Mesendoderm (in vitro differentiated cells): ENCODE results near the gene GALNT16.
"Not testable (repeated sequence)": the region's sequence is repeated elsewhere in the genome, so short reads cannot be mapped to it uniquely, and the experiment has no call there.

Source experiments
- DNase-seq: peaks from one replicate; pipeline ENCODE4 v3.0.0; 2013
- H2AK5ac ChIP-seq: 2 replicates; pipeline ENCODE4 v1.6.1; 2013; ENCODE audit warnings: low read length, inconsistent platforms
- H2BK120ac ChIP-seq: 2 replicates; pipeline ENCODE4 v1.6.1; 2013; ENCODE audit warnings: low read depth, mild to moderate bottlenecking, low read length, moderate library complexity, mixed read lengths
- H2BK15ac ChIP-seq: replicated peaks from 2 replicates; pipeline ENCODE4 v1.6.1; 2013; ENCODE audit warnings: low read depth, mild to moderate bottlenecking, moderate library complexity
- H2BK5ac ChIP-seq: 2 replicates; pipeline ENCODE4 v1.6.1; 2013; ENCODE audit warnings: low read length, inconsistent platforms
- H3K18ac ChIP-seq: 2 replicates; pipeline ENCODE4 v1.6.1; 2013; ENCODE audit warnings: mild to moderate bottlenecking, low read length, mixed read lengths
- H3K23ac ChIP-seq: one replicate; pipeline ENCODE4 v1.6.1; 2013; ENCODE audit warnings: low read length
- H3K27ac ChIP-seq: 2 replicates; pipeline ENCODE4 v1.5.1; 2013; ENCODE audit warnings: low read depth, mild to moderate bottlenecking, inconsistent platforms, low read length, moderate library complexity
- H3K27me3 ChIP-seq: 2 replicates; pipeline ENCODE4 v1.6.1; 2013; ENCODE audit warnings: low read length, control low read depth, mild to moderate bottlenecking, inconsistent platforms; ENCODE audit not compliant: insufficient read depth, poor library complexity
- H3K36me3 ChIP-seq: 2 replicates; pipeline ENCODE4 v1.6.1; 2013; ENCODE audit warnings: low read length, inconsistent platforms; ENCODE audit not compliant: control insufficient read depth, insufficient read depth
- H3K4ac ChIP-seq: one replicate; pipeline ENCODE4 v1.6.1; 2013; ENCODE audit warnings: low read depth, mild to moderate bottlenecking, low read length, moderate library complexity
- H3K4me1 ChIP-seq: 2 replicates; pipeline ENCODE4 v1.6.1; 2013; ENCODE audit warnings: low read depth, low read length, inconsistent platforms; ENCODE audit not compliant: control insufficient read depth
- H3K4me2 ChIP-seq: 2 replicates; pipeline ENCODE4 v1.6.1; 2013; ENCODE audit warnings: low read length
- H3K4me3 ChIP-seq: 2 replicates; pipeline ENCODE4 v1.5.1; 2013; ENCODE audit warnings: mild to moderate bottlenecking, low read length
- H3K56ac ChIP-seq: one replicate; pipeline ENCODE4 v1.6.1; 2013; ENCODE audit warnings: low read length
- H3K79me1 ChIP-seq: 2 replicates; pipeline ENCODE4 v1.6.1; 2013; ENCODE audit warnings: low read length, inconsistent platforms
- H3K79me2 ChIP-seq: 2 replicates; pipeline ENCODE4 v1.6.1; 2013; ENCODE audit warnings: mild to moderate bottlenecking, low read length; ENCODE audit not compliant: control insufficient read depth, insufficient read depth
- H3K9ac ChIP-seq: 2 replicates; pipeline ENCODE4 v1.6.1; 2013; ENCODE audit warnings: low read length, inconsistent platforms
- H4K5ac ChIP-seq: one replicate; pipeline ENCODE4 v1.6.1; 2013; ENCODE audit warnings: low read length
- H4K8ac ChIP-seq: one replicate; pipeline ENCODE4 v1.6.1; 2013; ENCODE audit warnings: low read depth, mild to moderate bottlenecking, control low read depth, low read length, moderate library complexity
- WGBS: extraction: QIAGEN DNeasy Blood & Tissue Kit; methylation state at CpG from one replicate; pipeline ENCODE4 v1.1.7; 2013; ENCODE audit warnings: low lambda C conversion rate, missing lambda C conversion rate; ENCODE audit not compliant: insufficient coverage; ENCODE audit errors: extremely low coverage; 5-methylcytosine and 5-hydroxymethylcytosine counted together

The GALNT16 gene

DNA sequence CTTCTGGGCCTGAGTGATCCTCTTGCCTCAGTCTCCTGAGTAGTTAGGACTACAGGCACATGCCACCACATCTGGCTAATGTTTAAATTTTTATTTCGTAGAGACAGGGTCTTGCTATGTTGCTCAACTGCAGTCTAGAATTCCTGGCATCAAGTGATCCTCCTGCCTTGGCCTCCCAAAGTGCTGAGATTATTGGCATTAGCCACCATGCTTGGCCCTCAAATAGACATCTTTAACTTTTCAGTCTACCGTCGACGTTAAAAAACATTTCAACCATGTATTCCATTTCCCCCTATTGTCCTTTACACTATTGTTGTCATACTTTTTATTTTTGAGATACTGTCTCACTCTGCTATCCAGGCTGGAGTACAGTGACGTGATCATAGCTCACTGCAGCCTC, 115.8 kb downstream of the GALNT16 start:
- H2AK5ac ChIP-seq: no peak overlapping the region
- H3K79me2 ChIP-seq: no peaks in the 10 kb centered on the region
- H3K79me1 ChIP-seq: peaks cover 2% of the 10 kb centered on the region
- no CpG with 5 or more reads among the region's 5 CpGs for WGBS
- no peak overlapping the region for H3K4ac ChIP-seq
- no peak overlapping the region for H2BK5ac ChIP-seq
- H3K36me3 ChIP-seq: peaks cover 1% of the 10 kb centered on the region
- no peak overlapping the region for H4K8ac ChIP-seq
- H2BK120ac ChIP-seq: no peak overlapping the region
- H3K27ac ChIP-seq: no peak overlapping the region
- no peak overlapping the region for H3K4me3 ChIP-seq
- no peak overlapping the region for H3K4me2 ChIP-seq
- H4K5ac ChIP-seq: no peak overlapping the region
- no peak overlapping the region for H3K23ac ChIP-seq
- DNase-seq: no peak
- H3K27me3 ChIP-seq: no peaks in the 10 kb centered on the region
- no peaks in the 10 kb centered on the region for H3K4me1 ChIP-seq
- H3K56ac ChIP-seq: no peak overlapping the region
- no peak overlapping the region for H3K9ac ChIP-seq
- no peak overlapping the region for H2BK15ac ChIP-seq
- H3K18ac ChIP-seq: no peak overlapping the region

DNA sequence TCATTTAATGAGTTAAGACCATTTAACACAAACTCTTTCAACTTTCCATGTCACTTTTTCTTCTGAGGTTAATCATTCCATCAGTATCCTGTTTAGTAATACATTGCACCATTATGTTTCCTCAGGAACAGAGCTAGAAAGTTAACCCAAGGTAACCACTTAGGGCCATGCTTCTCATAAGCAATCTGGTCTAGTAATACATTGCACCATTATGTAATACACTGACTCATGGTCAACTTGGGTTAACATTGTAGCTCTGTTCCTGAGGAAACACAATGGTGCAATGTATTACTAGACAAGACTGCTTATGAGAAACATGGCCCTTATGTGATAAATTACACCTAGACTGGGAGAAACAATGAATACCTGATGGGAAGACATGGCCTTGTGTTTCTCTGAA, 116.5 kb downstream of the GALNT16 start:
- peaks cover 1% of the 10 kb centered on the region for H3K36me3 ChIP-seq
- H4K8ac ChIP-seq: no peak overlapping the region
- H3K4me2 ChIP-seq: no peak overlapping the region
- no peak overlapping the region for H2BK5ac ChIP-seq
- H3K4me1 ChIP-seq: no peaks in the 10 kb centered on the region
- no peaks in the 10 kb centered on the region for H3K27me3 ChIP-seq
- H3K56ac ChIP-seq: no peak overlapping the region
- H2BK120ac ChIP-seq: no peak overlapping the region
- no peak overlapping the region for H4K5ac ChIP-seq
- H3K79me1 ChIP-seq: peaks cover 2% of the 10 kb centered on the region
- DNase-seq: no peak
- H2BK15ac ChIP-seq: no peak overlapping the region
- H3K4me3 ChIP-seq: no peak overlapping the region
- no peak overlapping the region for H3K27ac ChIP-seq
- H3K18ac ChIP-seq: no peak overlapping the region
- no peaks in the 10 kb centered on the region for H3K79me2 ChIP-seq
- no peak overlapping the region for H3K4ac ChIP-seq
- no peak overlapping the region for H3K9ac ChIP-seq
- H2AK5ac ChIP-seq: no peak overlapping the region
- no peak overlapping the region for H3K23ac ChIP-seq

DNA sequence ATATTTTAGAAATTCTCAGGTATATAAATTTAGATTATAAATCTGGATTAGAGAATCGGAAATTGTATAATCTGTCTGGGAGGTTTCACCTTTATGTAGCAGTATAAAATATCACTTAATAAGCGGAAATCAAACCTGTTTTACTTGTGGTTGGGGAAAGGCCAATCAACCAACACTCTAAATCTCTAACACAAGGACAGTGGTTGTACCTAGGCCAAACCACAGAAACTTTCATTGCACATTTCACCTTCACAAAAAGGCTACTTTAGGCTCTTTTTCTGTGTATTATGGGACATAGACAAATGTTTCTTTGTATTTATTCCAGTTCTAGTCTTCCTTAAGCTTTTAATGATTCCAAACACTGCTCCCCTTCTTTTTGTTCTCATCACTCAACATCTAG, 118.3 kb downstream of the GALNT16 start:
- no peak overlapping the region for H3K9ac ChIP-seq
- H3K18ac ChIP-seq: no peak overlapping the region
- no CpG with 5 or more reads among the region's 2 CpGs for WGBS
- no peak overlapping the region for H2AK5ac ChIP-seq
- no peak overlapping the region for H3K4me3 ChIP-seq
- H2BK15ac ChIP-seq: no peak overlapping the region
- H2BK120ac ChIP-seq: no peak overlapping the region
- H4K5ac ChIP-seq: no peak overlapping the region
- DNase-seq: no peak
- no peaks in the 10 kb centered on the region for H3K27me3 ChIP-seq
- no peak overlapping the region for H2BK5ac ChIP-seq
- H4K8ac ChIP-seq: no peak overlapping the region
- H3K79me2 ChIP-seq: peaks cover 1% of the 10 kb centered on the region
- no peak overlapping the region for H3K27ac ChIP-seq
- H3K4ac ChIP-seq: no peak overlapping the region
- no peak overlapping the region for H3K23ac ChIP-seq
- H3K79me1 ChIP-seq: peaks cover 4% of the 10 kb centered on the region
- no peaks in the 10 kb centered on the region for H3K4me1 ChIP-seq
- H3K36me3 ChIP-seq: peaks cover 1% of the 10 kb centered on the region
- no peak overlapping the region for H3K56ac ChIP-seq
- H3K4me2 ChIP-seq: no peak overlapping the region

DNA sequence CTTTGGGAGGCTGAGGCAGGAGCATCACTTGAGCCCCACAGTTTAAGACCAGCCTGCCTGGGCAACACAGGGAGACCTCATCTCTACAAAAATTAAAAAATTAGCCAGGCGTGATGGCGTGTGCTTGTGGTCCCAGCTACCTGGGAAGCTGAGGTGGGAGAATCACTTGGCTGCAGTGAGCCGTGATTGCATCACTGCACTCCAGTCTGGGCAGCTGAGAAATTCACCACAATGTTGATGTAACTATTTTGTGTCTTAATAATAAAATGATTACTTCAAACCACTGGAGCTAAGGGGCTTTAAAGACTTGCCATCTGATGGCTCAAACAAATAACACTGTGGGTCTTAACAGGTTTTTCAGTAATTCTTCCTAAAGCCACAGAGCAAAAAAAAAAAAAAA, 127.4 kb downstream of the GALNT16 start:
- Histone ChIP-seq H3K9ac (no peak overlapping the region), H2BK5ac (no peak overlapping the region), H3K4ac (no peak overlapping the region), H3K27ac (no peak overlapping the region), H3K23ac (no peak overlapping the region), H2AK5ac (no peak overlapping the region), H3K36me3 (peaks cover 3% of the 10 kb centered on the region), H3K4me1 (no peaks in the 10 kb centered on the region), H3K4me3 (no peak overlapping the region), H3K18ac (no peak overlapping the region), H4K5ac (no peak overlapping the region), H3K56ac (no peak overlapping the region), H3K79me1 (peaks cover 10% of the 10 kb centered on the region), H2BK120ac (no peak overlapping the region), H2BK15ac (no peak overlapping the region), H3K4me2 (no peak overlapping the region), H4K8ac (no peak overlapping the region), H3K79me2 (peaks cover 42% of the 10 kb centered on the region), H3K27me3 (no peaks in the 10 kb centered on the region)
- no CpG with 5 or more reads among the region's 3 CpGs for WGBS
- no peak for DNase-seq

DNA sequence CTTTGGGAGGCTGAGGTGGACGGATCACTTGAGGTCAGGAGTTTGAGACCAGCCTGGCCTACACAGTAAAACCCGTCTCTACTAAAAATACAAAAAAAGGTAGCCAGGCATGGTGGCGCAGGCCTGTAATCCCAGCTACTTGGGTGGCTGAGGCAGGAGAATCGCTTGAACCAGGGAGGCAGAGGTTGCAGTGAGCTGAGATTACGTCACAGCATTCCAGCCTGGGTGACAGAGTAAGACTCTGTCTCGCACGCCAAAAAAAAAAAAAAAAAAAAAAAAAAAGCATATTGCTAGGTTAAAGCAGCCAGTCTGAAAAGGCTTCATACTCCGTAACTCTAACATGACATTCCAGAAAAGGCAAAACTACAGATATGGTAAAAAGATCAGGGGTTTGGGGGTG, 131.4 kb downstream of the GALNT16 start:
- not testable (repeated sequence) for H2BK120ac ChIP-seq, H3K4me3 ChIP-seq, H3K9ac ChIP-seq, H3K4ac ChIP-seq, H3K56ac ChIP-seq, H2BK15ac ChIP-seq, H4K8ac ChIP-seq, H2BK5ac ChIP-seq, H3K18ac ChIP-seq, H3K27me3 ChIP-seq, H4K5ac ChIP-seq, H3K4me2 ChIP-seq, H3K23ac ChIP-seq, H2AK5ac ChIP-seq, H3K4me1 ChIP-seq, H3K36me3 ChIP-seq, H3K27ac ChIP-seq, DNase-seq
- WGBS: no CpG with 5 or more reads among the region's 8 CpGs
- H3K79me1 ChIP-seq: peaks cover 11% of the 10 kb centered on the region
- H3K79me2 ChIP-seq: peaks cover 62% of the 10 kb centered on the region

DNA sequence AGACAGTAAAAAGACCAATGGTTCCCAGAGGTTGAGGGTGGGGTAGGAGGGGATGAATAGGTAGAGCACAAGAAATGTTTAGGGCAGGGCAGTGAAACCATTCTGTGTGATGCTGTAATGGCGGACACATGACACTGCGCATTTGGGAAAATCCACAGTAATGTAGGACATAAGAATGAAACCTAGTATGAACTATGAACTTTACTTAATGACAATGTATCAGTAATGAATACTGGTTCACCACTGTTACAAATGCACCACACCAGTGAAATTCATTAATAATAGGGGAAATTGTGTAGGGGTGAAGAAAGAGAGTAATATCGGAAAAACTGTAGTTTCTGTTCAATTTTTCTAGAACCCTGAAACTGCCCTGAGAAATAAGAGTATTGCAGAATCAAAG, 132.5 kb downstream of the GALNT16 start:
- no CpG with 5 or more reads among the region's 3 CpGs for WGBS
- Histone ChIP-seq H3K4me1 (no peaks in the 10 kb centered on the region), H3K23ac (no peak overlapping the region), H3K36me3 (peaks cover 3% of the 10 kb centered on the region), H3K18ac (no peak overlapping the region), H3K79me1 (peaks cover 11% of the 10 kb centered on the region), H3K79me2 (peaks cover 67% of the 10 kb centered on the region), H3K4ac (no peak overlapping the region), H3K9ac (no peak overlapping the region), H2BK120ac (no peak overlapping the region), H4K8ac (no peak overlapping the region), H2BK5ac (no peak overlapping the region), H3K27ac (no peak overlapping the region), H3K4me2 (no peak overlapping the region), H2BK15ac (no peak overlapping the region), H4K5ac (no peak overlapping the region), H3K56ac (no peak overlapping the region), H3K27me3 (no peaks in the 10 kb centered on the region), H2AK5ac (no peak overlapping the region), H3K4me3 (no peak overlapping the region)
- no peak for DNase-seq
